Natural killer cell treated with Interleukin-12 subunit alpha and Interleukin-12 subunit beta and Interleukin-15 and Interleukin-18, amount 100 ng/mL, for 72 hours (primary cell): Measurements from ENCODE around the gene PERCC1. TPM values are rescaled to one million over a fixed set of nuclear protein-coding genes. Genes with fewer than 3 reads are reported as not detected.
A peak's percentile ranks its signal among the peaks of the same experiment; 100 is the strongest.

Experiments
- ATAC-seq, 2 donors: fragments of 150-1000 bp; cut with Tn5 transposase in 1 of 2; sonication (Bioruptor Pico), chemical (Tn5 transposase) in 1 of 2; 2 replicates each; pipeline ENCODE4 v1.10.0; 2021
- DNase-seq: peaks from one replicate; pipeline ENCODE4 v3.0.0; 2022; ENCODE audit warnings: low spot score
- H3K27ac Mint-ChIP-seq, 2 donors: 1 replicate in 1 of 2; 2 replicates in 1 of 2; pipeline ENCODE4 v1.8.0; 2022; ENCODE audit warnings: mixed read lengths in 2 of 2, mild to moderate bottlenecking in 1 of 2, moderate library complexity in 1 of 2
- H3K27me3 Mint-ChIP-seq, 2 donors: 1 replicate in 1 of 2; 2 replicates in 1 of 2; pipeline ENCODE4 v1.8.0; 2022; ENCODE audit warnings: mixed read lengths in 2 of 2
- H3K36me3 Mint-ChIP-seq: one replicate; pipeline ENCODE4 v1.8.0; 2022; ENCODE audit warnings: mixed read lengths
- H3K4me1 Mint-ChIP-seq, 2 donors: 1 replicate in 1 of 2; 2 replicates in 1 of 2; pipeline ENCODE4 v1.8.0; 2022; ENCODE audit warnings: low read depth in 2 of 2, mixed read lengths in 2 of 2, mild to moderate bottlenecking in 1 of 2
- H3K4me3 Mint-ChIP-seq: one replicate; pipeline ENCODE4 v1.8.0; 2022; ENCODE audit warnings: mixed read lengths
- H3K9me3 Mint-ChIP-seq: 2 replicates; pipeline ENCODE4 v1.8.0; 2022; ENCODE audit warnings: mixed read lengths
- total RNA-seq, 2 donors: library from RNA; stranded (reverse); gene quantifications; one replicate each; pipeline ENCODE4 v1.2.3, GENCODE V29; 2022

The PERCC1 gene
- total RNA-seq, result 1 to 10 TPM in 1 of 2 donors, under 1 TPM in 1; 0.98 to 1.2 TPM

GRCh38 chr16:1430759-1431496 lies at the start of gene PERCC1:
TSS of gene PERCC1 (plus strand) at chr16:1431078. CDS start at chr16:1432594, 1,516 bp downstream.
- ATAC-seq (no peak), DNase-seq (no peak)
- no peaks in the 10 kb centered on the region for H3K4me1 Mint-ChIP-seq
- H3K27me3 Mint-ChIP-seq, result no peaks in the 10 kb centered on the region
- H3K27ac Mint-ChIP-seq, result peak within 1 kb of the TSS in 1 of 2 donors; percentile 35
- no peak within 1 kb of the TSS for H3K4me3 Mint-ChIP-seq
- no peaks in the 10 kb centered on the region for H3K9me3 Mint-ChIP-seq
- H3K36me3 Mint-ChIP-seq, result no peaks in the 10 kb centered on the region

GRCh38 chr16:1381612-1382406 lies 49.1 kb upstream of the PERCC1 start:
- Mint-ChIP-seq H3K36me3 (no peaks in the 10 kb centered on the region), H3K27ac (peak overlapping the region in 1 of 2 donors; percentile 53), H3K4me3 (peak overlapping the region; percentile 4), H3K9me3 (no peaks in the 10 kb centered on the region), H3K27me3 (no peaks in the 10 kb centered on the region), H3K4me1 (peaks cover 20 to 26% of the 10 kb centered on the region in 2 donors)
- DNase-seq (no peak), ATAC-seq (peak; percentile 26 to 33)

- H3K27ac Mint-ChIP-seq, result no peak overlapping the region
- peaks cover 14 to 19% of the 10 kb centered on the region in 2 donors for H3K4me1 Mint-ChIP-seq
- no peaks in the 10 kb centered on the region for H3K27me3 Mint-ChIP-seq
- no peak for ATAC-seq
- no peaks in the 10 kb centered on the region for H3K36me3 Mint-ChIP-seq
- no peaks in the 10 kb centered on the region for H3K9me3 Mint-ChIP-seq
- no peak for DNase-seq
- H3K4me3 Mint-ChIP-seq, result no peak overlapping the region
Observed at GRCh38 chr16:1383556-1383955, 47.3 kb upstream of the PERCC1 start.

- H3K4me1 Mint-ChIP-seq, result peaks cover 7 to 11% of the 10 kb centered on the region in 2 donors
- H3K4me3 Mint-ChIP-seq, result no peak overlapping the region
- H3K27me3 Mint-ChIP-seq, result no peaks in the 10 kb centered on the region
- no peaks in the 10 kb centered on the region for H3K36me3 Mint-ChIP-seq
- ATAC-seq (no peak), DNase-seq (no peak)
- no peak overlapping the region for H3K27ac Mint-ChIP-seq
- no peaks in the 10 kb centered on the region for H3K9me3 Mint-ChIP-seq
Observed at GRCh38 chr16:1385232-1385631, 45.6 kb upstream of the PERCC1 start.

- ATAC-seq, result peak; percentile 15 to 21
- Mint-ChIP-seq H3K4me3 (no peak overlapping the region), H3K9me3 (no peaks in the 10 kb centered on the region), H3K27me3 (no peaks in the 10 kb centered on the region), H3K27ac (no peak overlapping the region), H3K4me1 (no peaks in the 10 kb centered on the region), H3K36me3 (no peaks in the 10 kb centered on the region)
- peak; percentile 59 for DNase-seq
Observed at GRCh38 chr16:1387331-1387730, 43.5 kb upstream of the PERCC1 start.

GRCh38 chr16:1389762-1390161 lies 41.1 kb upstream of the PERCC1 start:
- DNase-seq (no peak), ATAC-seq (no peak)
- Mint-ChIP-seq H3K36me3 (no peaks in the 10 kb centered on the region), H3K4me3 (no peak overlapping the region), H3K9me3 (no peaks in the 10 kb centered on the region), H3K27ac (no peak overlapping the region), H3K27me3 (no peaks in the 10 kb centered on the region), H3K4me1 (no peaks in the 10 kb centered on the region)

GRCh38 chr16:1390239-1390779 lies 40.6 kb upstream of the PERCC1 start:
- Mint-ChIP-seq H3K27ac (no peak overlapping the region), H3K9me3 (no peaks in the 10 kb centered on the region), H3K36me3 (no peaks in the 10 kb centered on the region), H3K27me3 (no peaks in the 10 kb centered on the region), H3K4me3 (no peak overlapping the region), H3K4me1 (no peaks in the 10 kb centered on the region)
- no peak for DNase-seq
- ATAC-seq, result no peak

- Mint-ChIP-seq H3K36me3 (no peaks in the 10 kb centered on the region), H3K9me3 (no peaks in the 10 kb centered on the region), H3K4me1 (no peaks in the 10 kb centered on the region), H3K27ac (no peak overlapping the region), H3K27me3 (no peaks in the 10 kb centered on the region), H3K4me3 (no peak overlapping the region)
- ATAC-seq, result no peak
- DNase-seq, result no peak
Observed at GRCh38 chr16:1392826-1393225, 38.1 kb upstream of the PERCC1 start.

- no peak overlapping the region for H3K27ac Mint-ChIP-seq
- no peaks in the 10 kb centered on the region for H3K27me3 Mint-ChIP-seq
- ATAC-seq (no peak), DNase-seq (no peak)
- no peaks in the 10 kb centered on the region for H3K36me3 Mint-ChIP-seq
- no peak overlapping the region for H3K4me3 Mint-ChIP-seq
- H3K9me3 Mint-ChIP-seq, result no peaks in the 10 kb centered on the region
- no peaks in the 10 kb centered on the region for H3K4me1 Mint-ChIP-seq
Observed at GRCh38 chr16:1393613-1394176, 37.2 kb upstream of the PERCC1 start.

GRCh38 chr16:1394367-1394951 lies 36.4 kb upstream of the PERCC1 start:
- H3K4me3 Mint-ChIP-seq, result no peak overlapping the region
- no peak overlapping the region for H3K27ac Mint-ChIP-seq
- no peaks in the 10 kb centered on the region for H3K4me1 Mint-ChIP-seq
- H3K36me3 Mint-ChIP-seq, result no peaks in the 10 kb centered on the region
- ATAC-seq (no peak), DNase-seq (no peak)
- no peaks in the 10 kb centered on the region for H3K27me3 Mint-ChIP-seq
- no peaks in the 10 kb centered on the region for H3K9me3 Mint-ChIP-seq

GRCh38 chr16:1395444-1396031 lies 35.3 kb upstream of the PERCC1 start:
- H3K4me3 Mint-ChIP-seq, result no peak overlapping the region
- no peak overlapping the region for H3K27ac Mint-ChIP-seq
- H3K27me3 Mint-ChIP-seq, result no peaks in the 10 kb centered on the region
- no peaks in the 10 kb centered on the region for H3K36me3 Mint-ChIP-seq
- H3K4me1 Mint-ChIP-seq, result no peaks in the 10 kb centered on the region
- ATAC-seq (no peak), DNase-seq (no peak)
- no peaks in the 10 kb centered on the region for H3K9me3 Mint-ChIP-seq

GRCh38 chr16:1397779-1398178 lies 33.1 kb upstream of the PERCC1 start:
- ATAC-seq, result no peak
- no peak for DNase-seq
- Mint-ChIP-seq H3K4me3 (no peak overlapping the region), H3K36me3 (no peaks in the 10 kb centered on the region), H3K27ac (no peak overlapping the region), H3K4me1 (peaks cover 0 to 3% of the 10 kb centered on the region in 2 donors), H3K27me3 (no peaks in the 10 kb centered on the region), H3K9me3 (no peaks in the 10 kb centered on the region)

- Mint-ChIP-seq H3K4me3 (no peak overlapping the region), H3K4me1 (peaks cover 0 to 5% of the 10 kb centered on the region in 2 donors), H3K9me3 (no peaks in the 10 kb centered on the region), H3K27ac (no peak overlapping the region), H3K36me3 (no peaks in the 10 kb centered on the region), H3K27me3 (no peaks in the 10 kb centered on the region)
- no peak for DNase-seq
- ATAC-seq, result no peak
Observed at GRCh38 chr16:1398351-1398750, 32.5 kb upstream of the PERCC1 start.
